ENCODE data around the gene ERI2.
"Not testable (repeated sequence)": the region's sequence is repeated elsewhere in the genome, so short reads cannot be mapped to it uniquely, and the experiment has no call there.

ERI2 gene

GRCh38 chr16:20762404-20763123, 43.7 kb downstream of the ERI2 start:
- no peak for DNase-seq

GRCh38 chr16:20761175-20761574, 45.1 kb downstream of the ERI2 start:
- DNase-seq = no peak

- DNase-seq = no peak
Measured at GRCh38 chr16:20760346-20760745, 45.9 kb downstream of the ERI2 start.

GRCh38 chr16:20755799-20756198, 50.5 kb downstream of the ERI2 start:
- not testable (repeated sequence) for DNase-seq

GRCh38 chr16:20755238-20755637, 51.0 kb downstream of the ERI2 start:
- no peak for DNase-seq

- DNase-seq = no peak
Measured at GRCh38 chr16:20753727-20754126, 52.5 kb downstream of the ERI2 start.

GRCh38 chr16:20750558-20750957, 55.7 kb downstream of the ERI2 start:
- no peak for DNase-seq

- no peak for DNase-seq
Measured at GRCh38 chr16:20749474-20749873, 56.8 kb downstream of the ERI2 start.

- DNase-seq = no peak
Measured at GRCh38 chr16:20747030-20747816, 59.0 kb downstream of the ERI2 start.

GRCh38 chr16:20746461-20746860, 59.8 kb downstream of the ERI2 start:
- DNase-seq = no peak

Data from islet precursor cell (in vitro differentiated cells).